T-helper 1 cell treated with Interleukin-12 subunit alpha and Interleukin-12 subunit beta and Interleukin-4 antibody, amounts not matched to agents 30 μg/mL and 1 μg/mL, for 36 hours (primary cell): Measurements from ENCODE around the gene WNT3A.

Source experiments
- H3K27ac Mint-ChIP-seq: one replicate; pipeline ENCODE4 v1.8.0; 2021; ENCODE audit warnings: mild to moderate bottlenecking, mixed read lengths
- H3K27me3 Mint-ChIP-seq: one replicate; pipeline ENCODE4 v1.8.0; 2021; ENCODE audit warnings: low read depth, mixed read lengths
- H3K36me3 Mint-ChIP-seq: one replicate; pipeline ENCODE4 v1.8.0; 2021; ENCODE audit warnings: low read depth, mixed read lengths
- H3K4me1 Mint-ChIP-seq: one replicate; pipeline ENCODE4 v1.8.0; 2021; ENCODE audit warnings: low read depth, mixed read lengths
- H3K4me3 Mint-ChIP-seq: one replicate; pipeline ENCODE4 v1.8.0; 2021; ENCODE audit warnings: mild to moderate bottlenecking, moderate library complexity, mixed read lengths
- H3K9me3 Mint-ChIP-seq: one replicate; pipeline ENCODE4 v1.8.0; 2021; ENCODE audit warnings: mixed read lengths

WNT3A gene

DNA sequence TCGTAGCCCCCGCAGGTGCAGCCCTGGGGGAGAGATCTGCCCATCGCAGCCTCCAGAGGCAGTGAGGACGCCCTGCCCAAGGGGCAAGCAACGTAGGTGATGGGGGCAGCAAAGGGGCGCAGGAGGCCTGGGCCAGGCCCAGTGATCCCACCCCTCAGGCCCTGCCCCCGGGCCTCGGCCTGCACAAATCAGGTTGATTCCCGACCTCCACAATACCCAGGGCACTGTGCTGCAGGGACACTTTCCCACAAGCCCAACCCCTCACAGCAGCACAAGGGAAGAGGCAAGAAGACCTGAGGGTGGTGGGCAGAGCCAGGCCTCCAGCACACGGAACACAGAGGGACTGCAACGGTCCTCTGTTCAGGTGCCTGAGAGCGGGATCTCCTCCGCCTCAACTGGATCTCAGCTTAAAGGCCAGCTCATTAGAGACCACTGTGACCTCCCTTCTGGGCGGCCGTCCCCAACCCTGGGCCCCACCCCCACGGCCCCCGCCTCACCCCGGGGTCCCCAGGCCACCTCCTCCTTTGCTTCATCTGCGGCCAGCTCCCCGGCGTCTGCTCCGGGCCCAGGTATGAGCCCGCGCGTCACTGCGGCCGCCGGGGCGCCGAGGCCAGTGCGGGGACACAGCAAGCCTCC lies 74.9 kb downstream of the WNT3A start:
- no peaks in the 10 kb centered on the region for H3K9me3 Mint-ChIP-seq
- H3K4me3 Mint-ChIP-seq: peak overlapping the region; percentile 88
- peaks cover 22% of the 10 kb centered on the region for H3K36me3 Mint-ChIP-seq
- H3K27me3 Mint-ChIP-seq: no peaks in the 10 kb centered on the region
- H3K27ac Mint-ChIP-seq: peak overlapping the region; percentile 49
- H3K4me1 Mint-ChIP-seq: peaks cover 37% of the 10 kb centered on the region

DNA sequence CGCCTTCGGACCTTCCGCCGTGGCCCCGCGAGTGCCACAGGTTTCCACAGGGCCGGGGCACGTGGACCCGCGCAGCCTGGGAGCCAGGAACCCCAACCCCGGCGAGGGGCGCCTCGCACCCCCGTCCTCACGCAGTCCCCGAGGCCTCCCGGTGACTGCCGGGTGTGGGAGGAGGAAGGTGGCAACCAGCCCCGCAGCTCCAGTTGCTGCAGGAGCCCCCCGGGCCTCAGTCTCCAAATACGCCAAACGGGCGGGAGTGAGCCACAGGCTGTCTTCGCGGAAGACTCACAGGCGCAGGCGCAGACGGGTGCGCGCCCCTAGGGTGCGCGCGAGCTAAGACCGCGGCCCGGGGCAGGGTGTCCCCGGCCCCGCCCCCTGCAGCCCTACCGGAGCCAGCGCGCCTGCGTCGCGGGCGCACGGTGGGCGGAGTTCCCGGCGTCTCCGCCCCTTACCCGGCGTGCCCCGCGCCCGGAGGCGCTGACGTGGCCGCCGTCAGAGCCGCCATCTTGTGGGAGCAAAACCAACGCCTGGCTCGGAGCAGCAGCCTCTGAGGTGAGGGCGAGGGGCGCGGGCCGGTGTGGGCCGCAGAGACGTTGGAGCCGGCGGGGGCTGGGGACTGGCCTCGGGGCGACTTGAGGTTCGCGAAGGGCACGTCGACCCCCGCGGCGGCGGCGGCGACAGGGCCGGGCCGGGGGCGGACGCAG lies 75.6 kb downstream of the WNT3A start, which contains the start of gene ARF1:
TSS of gene ARF1 (plus strand) at position 495 of the 704 bp plus-strand sequence. CDS start 14,407 bp downstream, outside the sequence.
- H3K36me3 Mint-ChIP-seq: peaks cover 22% of the 10 kb centered on the region
- peak within 1 kb of the TSS; percentile 92 for H3K27ac Mint-ChIP-seq
- H3K27me3 Mint-ChIP-seq: no peaks in the 10 kb centered on the region
- no peaks in the 10 kb centered on the region for H3K9me3 Mint-ChIP-seq
- peak within 1 kb of the TSS; percentile 94 for H3K4me3 Mint-ChIP-seq
- peaks cover 42% of the 10 kb centered on the region for H3K4me1 Mint-ChIP-seq

DNA sequence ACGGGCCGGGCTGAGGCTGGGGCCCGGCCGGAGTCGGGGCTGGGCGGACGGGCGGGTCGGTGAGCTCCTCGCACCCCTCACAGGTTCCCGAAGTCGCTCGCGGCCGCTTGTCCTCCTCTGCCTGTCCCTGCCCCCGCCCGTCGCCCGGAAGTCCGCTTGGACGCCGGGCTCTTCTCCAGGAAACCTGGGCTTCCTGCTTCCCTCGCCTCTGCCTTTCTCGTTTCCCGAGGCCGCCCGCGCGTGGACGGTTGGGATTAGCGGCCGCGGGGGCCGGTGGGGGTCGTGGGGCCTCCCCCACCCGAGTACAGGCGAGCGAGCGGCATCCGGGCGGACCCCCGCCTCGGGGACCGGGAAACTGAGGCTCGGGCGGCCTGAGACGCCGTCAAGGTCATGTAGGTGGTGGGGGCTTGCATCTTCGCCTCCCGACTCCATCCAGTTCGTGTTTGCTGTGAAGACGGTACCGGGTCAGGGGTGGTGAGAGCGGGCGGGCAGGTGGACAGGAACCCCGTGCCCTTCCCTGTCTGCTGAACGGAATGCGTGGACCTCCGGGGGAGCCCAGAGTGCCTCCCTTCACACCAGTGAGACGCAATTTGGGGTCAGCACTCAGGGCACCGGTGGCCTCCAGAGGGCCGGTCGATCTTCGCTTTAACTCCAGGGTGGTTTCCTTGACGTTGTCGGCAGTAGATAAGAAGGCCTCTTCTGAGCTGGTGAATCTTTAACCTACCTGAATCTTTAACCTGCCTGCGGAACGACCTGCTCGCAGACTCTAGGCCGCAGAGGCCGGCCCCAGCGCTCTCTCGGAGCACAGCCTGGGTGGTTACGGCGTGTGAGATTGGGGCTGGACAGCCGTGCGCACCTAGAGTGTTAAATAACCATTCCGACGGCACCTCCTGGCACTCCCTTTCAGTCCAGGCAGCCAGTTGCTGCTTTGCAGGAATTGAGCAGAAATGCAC lies 76.4 kb downstream of the WNT3A start:
- peaks cover 50% of the 10 kb centered on the region for H3K4me1 Mint-ChIP-seq
- H3K27me3 Mint-ChIP-seq: no peaks in the 10 kb centered on the region
- H3K9me3 Mint-ChIP-seq: no peaks in the 10 kb centered on the region
- H3K36me3 Mint-ChIP-seq: peaks cover 28% of the 10 kb centered on the region
- H3K4me3 Mint-ChIP-seq: peak overlapping the region; percentile 94
- peak overlapping the region; percentile 92 for H3K27ac Mint-ChIP-seq

DNA sequence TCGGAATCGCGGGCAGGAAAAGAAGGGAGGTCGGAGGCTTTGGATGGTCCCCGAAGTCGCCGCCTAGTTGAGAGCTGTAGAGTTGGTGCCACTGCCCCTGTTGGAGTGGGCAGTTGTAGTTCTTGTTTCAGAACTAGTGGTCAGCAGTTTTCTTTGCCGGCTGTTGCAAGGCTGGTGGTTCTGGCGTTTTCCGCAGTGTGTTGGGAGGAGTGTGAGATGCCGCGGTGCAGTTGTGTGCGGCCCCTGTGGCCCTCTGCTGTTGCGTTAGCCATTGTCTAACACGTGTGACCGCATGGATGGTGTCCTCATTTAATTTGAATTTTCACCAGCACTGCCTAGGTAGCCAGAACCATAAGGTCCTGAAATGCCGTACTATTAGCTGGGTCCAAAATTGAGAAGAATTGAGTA lies 77.1 kb downstream of the WNT3A start:
- Mint-ChIP-seq H3K27me3 (no peaks in the 10 kb centered on the region), H3K4me1 (peaks cover 56% of the 10 kb centered on the region), H3K36me3 (peaks cover 34% of the 10 kb centered on the region), H3K27ac (peak overlapping the region; percentile 92), H3K9me3 (no peaks in the 10 kb centered on the region), H3K4me3 (peak overlapping the region; percentile 94)

DNA sequence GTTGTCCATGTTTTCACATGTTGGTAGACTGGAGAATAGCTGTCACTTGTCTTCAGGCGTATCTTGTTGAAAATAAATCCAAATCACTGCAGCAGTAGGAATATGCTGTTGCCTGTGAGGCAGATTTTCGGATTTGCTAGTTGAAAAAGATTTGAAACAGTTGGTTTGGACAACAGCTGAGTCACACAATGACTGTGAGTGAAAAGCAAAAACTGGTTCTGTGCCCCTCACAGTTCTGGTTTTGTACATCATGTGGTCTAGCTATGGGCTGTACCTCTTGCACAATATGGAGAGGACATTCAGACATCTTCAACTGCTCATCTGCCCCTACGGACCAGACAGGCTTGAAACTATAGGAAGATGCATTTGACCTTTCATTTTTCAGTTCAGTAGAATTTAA lies 77.5 kb downstream of the WNT3A start:
- Mint-ChIP-seq H3K4me3 (peak overlapping the region; percentile 94), H3K36me3 (peaks cover 34% of the 10 kb centered on the region), H3K27me3 (no peaks in the 10 kb centered on the region), H3K9me3 (no peaks in the 10 kb centered on the region), H3K27ac (peak overlapping the region; percentile 92), H3K4me1 (peaks cover 61% of the 10 kb centered on the region)

DNA sequence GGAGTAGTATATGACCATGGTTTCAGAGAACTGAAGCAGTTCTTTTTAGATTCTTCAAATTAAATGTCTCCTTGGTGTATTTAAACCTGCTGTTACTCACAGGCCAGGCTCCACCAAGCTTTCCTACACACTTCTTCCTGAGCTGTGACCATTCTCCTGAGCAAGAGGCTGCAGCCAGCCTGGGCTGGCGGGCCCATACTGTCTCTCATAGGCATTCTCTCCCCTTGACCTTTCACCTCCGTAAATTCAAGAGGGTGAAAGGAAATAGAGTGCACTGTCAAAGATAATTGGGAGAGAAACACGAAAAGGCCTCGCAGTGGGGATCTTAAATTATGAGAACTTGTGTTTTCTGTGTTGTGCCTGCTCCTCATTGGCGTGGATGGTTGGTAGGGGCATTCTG lies 78.0 kb downstream of the WNT3A start:
- peaks cover 36% of the 10 kb centered on the region for H3K36me3 Mint-ChIP-seq
- peak overlapping the region; percentile 92 for H3K27ac Mint-ChIP-seq
- no peaks in the 10 kb centered on the region for H3K27me3 Mint-ChIP-seq
- peaks cover 61% of the 10 kb centered on the region for H3K4me1 Mint-ChIP-seq
- no peaks in the 10 kb centered on the region for H3K9me3 Mint-ChIP-seq
- peak overlapping the region; percentile 94 for H3K4me3 Mint-ChIP-seq

DNA sequence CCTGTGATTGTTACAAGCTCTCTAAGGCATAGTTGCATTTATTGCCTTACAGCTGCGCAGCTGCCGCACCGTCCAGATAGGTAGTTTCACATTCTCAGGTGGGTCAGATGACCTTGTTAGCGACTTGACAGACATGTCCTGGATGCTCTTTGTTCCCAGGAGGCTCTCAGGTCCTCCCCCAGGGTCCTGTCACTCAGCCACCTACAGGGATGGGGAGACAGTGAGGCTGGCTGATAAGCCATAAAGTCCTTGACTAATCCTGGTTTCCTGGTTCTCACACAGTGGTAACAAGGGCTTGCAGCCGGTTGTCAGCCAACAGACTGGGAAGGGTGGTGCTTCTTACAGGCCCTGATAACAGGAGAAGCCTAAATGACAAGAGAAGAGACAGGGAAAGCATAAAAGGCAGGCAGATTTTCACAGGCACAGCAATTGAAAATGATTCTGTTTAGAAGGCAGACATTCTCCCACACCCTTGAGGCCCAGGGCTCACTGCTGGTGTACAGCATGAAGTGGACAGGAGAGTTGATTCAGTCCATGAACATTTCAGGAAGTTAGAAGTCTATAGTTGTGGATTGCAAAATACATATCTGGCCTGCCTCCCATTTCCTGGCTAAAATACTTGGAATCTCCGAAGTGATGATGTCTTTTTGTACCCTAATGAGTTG lies 78.6 kb downstream of the WNT3A start:
- H3K27me3 Mint-ChIP-seq: no peaks in the 10 kb centered on the region
- no peaks in the 10 kb centered on the region for H3K9me3 Mint-ChIP-seq
- H3K27ac Mint-ChIP-seq: peak overlapping the region; percentile 92
- H3K36me3 Mint-ChIP-seq: peaks cover 38% of the 10 kb centered on the region
- H3K4me1 Mint-ChIP-seq: peaks cover 61% of the 10 kb centered on the region
- H3K4me3 Mint-ChIP-seq: peak overlapping the region; percentile 94

DNA sequence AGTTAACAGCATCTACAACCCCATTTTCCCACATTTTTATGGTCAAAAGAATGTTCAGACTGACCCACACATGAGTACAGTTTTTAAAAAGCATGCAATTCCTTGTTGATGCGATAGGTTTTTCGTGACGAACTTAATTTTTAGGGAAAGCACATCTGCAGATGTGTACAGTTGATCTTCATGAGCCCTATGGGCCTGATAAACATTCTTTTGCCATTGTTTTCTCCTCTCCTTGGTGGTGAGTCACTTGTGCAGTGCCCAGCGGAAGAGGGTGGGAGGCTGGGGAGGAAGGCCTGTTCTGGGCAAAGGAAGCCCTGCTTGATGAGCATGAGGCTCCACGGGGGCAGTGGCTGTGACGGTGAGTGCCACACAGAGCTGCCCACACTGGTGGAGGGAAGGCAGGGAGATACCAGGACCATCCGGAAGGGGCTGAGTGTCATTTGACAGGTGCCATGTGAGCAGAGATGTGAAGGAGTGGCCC lies 81.0 kb downstream of the WNT3A start:
- Mint-ChIP-seq H3K4me3 (peak overlapping the region; percentile 42), H3K36me3 (peaks cover 60% of the 10 kb centered on the region), H3K27ac (peak overlapping the region; percentile 82), H3K27me3 (no peaks in the 10 kb centered on the region), H3K9me3 (no peaks in the 10 kb centered on the region), H3K4me1 (peaks cover 68% of the 10 kb centered on the region)

DNA sequence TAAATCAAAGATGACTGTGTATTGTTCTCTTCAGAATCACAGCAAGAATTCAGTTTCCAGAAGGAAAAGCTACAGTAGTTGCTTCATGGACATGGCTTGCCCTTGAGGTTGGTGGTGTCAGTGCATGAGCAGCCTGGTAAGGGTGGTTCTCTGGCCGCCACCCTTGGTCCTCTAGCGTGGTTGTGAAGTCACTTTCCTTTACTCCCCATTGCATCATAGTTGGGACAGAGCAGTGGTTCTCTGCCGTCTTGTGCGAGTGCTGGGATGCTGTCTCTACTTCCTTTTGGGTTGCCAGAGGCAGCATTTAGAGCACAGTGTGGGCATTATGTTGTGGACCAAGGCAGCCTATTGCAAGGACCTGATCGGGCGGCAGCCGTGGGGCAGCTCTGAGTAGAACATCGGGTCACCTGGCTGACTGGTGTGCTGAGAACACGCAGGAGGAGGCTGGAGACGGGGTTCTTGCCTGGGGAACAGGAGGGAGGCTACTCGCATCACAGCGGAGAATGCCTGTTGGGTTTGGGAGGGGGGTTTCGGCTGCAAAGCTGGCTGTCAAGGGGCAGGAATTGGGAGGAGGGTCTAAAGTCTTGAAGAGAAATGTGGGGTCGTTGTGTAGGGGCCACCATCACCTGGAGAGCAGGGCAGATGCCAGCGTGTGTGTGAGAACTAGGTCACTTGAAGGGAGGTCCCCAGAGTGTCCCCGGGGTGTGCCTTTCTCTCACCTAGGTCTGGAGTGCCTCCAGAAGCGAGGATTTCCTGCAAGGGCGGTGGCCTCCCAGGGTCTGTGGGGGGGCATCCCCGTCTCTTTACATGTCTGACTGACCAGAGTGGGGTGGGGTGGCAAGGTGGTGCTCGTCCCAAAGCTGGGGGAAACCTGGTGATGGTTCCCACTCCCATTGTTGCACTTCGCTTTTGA lies 82.0 kb downstream of the WNT3A start:
- Mint-ChIP-seq H3K9me3 (no peaks in the 10 kb centered on the region), H3K4me1 (peaks cover 63% of the 10 kb centered on the region), H3K4me3 (no peak overlapping the region), H3K27me3 (no peaks in the 10 kb centered on the region), H3K27ac (peak overlapping the region; percentile 34), H3K36me3 (peaks cover 57% of the 10 kb centered on the region)

DNA sequence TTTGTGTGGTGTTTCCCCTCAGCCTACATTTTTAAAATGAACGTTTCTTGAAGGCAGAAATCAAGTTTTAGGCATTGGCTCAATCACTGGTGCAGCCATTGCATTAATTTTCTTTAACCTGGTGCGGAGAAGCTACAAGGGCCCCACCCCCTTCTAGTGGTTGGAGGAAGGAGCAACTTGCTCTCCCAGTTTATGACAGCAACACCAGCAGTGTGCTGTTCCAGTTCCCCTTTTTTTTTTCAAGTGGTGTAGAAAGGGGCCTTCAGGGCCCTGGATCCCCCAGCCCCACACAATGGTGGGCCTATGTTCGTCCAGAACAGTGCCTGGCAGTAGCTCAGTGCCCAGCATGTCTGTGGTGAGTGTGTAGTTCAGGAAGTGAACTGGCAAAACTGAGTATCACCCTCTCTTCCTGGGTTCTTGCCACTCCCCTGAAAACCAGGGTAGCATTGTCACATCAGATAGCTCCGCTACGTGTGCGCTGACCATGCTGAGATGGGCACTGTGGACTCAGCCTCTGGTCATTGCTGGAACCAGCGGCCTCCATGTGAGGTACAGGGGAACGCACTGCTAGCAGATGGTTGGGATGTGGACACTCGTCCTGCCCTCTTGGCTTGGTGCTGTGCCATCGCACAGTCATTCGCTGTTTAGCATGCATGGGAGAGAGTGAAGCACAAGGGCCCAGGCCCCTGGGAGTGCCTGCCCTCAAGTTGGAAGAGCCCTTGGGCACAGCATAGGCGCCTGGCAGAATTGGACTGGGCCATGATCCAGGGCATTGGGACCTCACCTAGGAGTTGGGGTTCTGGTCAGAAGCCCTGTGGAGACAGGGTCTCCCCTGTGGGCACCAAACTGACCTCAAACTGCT lies 83.0 kb downstream of the WNT3A start:
- H3K4me1 Mint-ChIP-seq: peaks cover 54% of the 10 kb centered on the region
- no peak overlapping the region for H3K4me3 Mint-ChIP-seq
- H3K27me3 Mint-ChIP-seq: no peaks in the 10 kb centered on the region

DNA sequence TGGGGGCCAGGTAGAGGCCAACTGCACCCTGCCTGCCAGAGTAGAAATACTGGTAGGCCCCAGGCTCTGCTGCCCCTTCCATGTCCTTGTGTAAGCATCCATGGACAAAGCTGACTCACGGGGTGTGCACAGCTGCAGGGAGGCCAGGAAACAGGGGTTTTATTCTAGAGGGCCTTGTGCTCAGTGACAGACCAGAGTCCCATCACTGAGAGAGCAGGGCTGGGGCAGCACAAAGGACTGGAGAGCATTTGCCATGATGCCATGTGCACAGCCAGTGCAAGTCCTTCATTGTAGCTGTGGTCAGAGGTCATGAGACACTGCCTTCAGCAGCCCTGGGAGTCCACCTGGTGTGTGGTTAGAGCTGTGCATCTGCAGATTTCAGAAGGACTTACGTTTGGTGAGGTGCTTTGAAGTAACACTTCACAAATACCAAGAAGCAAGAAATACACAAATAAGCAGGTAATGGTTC lies 83.8 kb downstream of the WNT3A start:
- no peaks in the 10 kb centered on the region for H3K27me3 Mint-ChIP-seq
- H3K4me1 Mint-ChIP-seq: peaks cover 47% of the 10 kb centered on the region
- peaks cover 16% of the 10 kb centered on the region for H3K9me3 Mint-ChIP-seq
- peaks cover 60% of the 10 kb centered on the region for H3K36me3 Mint-ChIP-seq
- no peak overlapping the region for H3K27ac Mint-ChIP-seq
- H3K4me3 Mint-ChIP-seq: no peak overlapping the region

More for the DNA sequence above, 83.0 kb downstream of the WNT3A start:
- Mint-ChIP-seq H3K9me3 (peaks cover 7% of the 10 kb centered on the region), H3K27ac (no peak overlapping the region), H3K36me3 (peaks cover 59% of the 10 kb centered on the region)

DNA sequence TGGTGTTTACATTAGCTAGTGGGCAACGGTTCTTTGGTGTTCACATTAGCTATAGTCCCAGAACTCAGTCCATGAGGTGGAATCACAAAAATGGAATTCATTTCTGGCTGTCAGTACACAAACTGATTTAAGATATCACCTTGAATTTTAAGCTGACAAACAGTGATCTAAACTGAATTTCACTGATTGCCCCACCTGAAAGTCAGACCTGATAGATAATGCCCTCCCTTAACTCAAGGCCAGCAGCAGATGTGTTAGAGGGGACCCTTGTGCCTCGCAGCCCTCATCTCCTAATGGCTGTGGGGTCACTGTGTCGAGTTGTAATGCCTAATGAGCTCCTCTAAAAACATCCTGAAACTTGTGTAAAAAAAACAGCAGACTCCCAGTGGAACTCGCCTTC lies 84.3 kb downstream of the WNT3A start:
- Mint-ChIP-seq H3K9me3 (peaks cover 18% of the 10 kb centered on the region), H3K27ac (no peak overlapping the region), H3K36me3 (peaks cover 65% of the 10 kb centered on the region), H3K27me3 (no peaks in the 10 kb centered on the region), H3K4me1 (peaks cover 45% of the 10 kb centered on the region), H3K4me3 (no peak overlapping the region)
